Choroid plexus epithelial cell (primary cell): ENCODE data around the gene SNX4.

Experiments used
- DNase-seq: peaks from one replicate; pipeline ENCODE4 v3.0.0-alpha.2; 2010; ENCODE audit warnings: low read depth
- H3K4me3 ChIP-seq: 2 replicates; pipeline ENCODE4 v1.5.1; 2011; ENCODE audit warnings: low read depth, mild to moderate bottlenecking, control low read depth, low read length, moderate library complexity
- TF ChIP-seq, protein P1 (sequence below): conservative IDR thresholded peaks from 2 replicates; pipeline ENCODE4 v1.5.1; 2011; ENCODE audit warnings: low read depth, mild to moderate bottlenecking, control low read depth, inconsistent platforms, low read length, moderate library complexity

Gene SNX4

DNA sequence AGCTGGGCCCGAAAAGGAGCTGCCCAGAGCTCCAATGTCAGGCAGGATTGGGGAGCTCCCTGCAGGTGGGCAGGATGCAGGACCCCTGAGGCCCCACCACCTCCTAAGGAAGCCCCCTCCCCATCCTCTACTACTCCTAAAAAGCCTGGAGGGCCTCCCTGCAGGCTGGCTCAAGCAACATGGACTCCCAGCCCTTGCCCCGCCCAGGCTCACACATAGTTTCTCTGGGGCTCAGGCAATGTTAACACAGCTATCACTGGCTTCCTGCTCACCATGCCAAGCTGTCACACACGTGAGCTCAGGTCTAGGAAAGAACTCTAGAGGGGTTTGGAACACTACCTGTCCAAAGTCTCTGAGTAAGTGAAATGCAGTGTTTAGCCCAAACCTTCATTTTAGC, 79.4 kb downstream of the SNX4 start:
- no peak overlapping the region for H3K4me3 ChIP-seq
- TF ChIP-seq, protein P1, sequence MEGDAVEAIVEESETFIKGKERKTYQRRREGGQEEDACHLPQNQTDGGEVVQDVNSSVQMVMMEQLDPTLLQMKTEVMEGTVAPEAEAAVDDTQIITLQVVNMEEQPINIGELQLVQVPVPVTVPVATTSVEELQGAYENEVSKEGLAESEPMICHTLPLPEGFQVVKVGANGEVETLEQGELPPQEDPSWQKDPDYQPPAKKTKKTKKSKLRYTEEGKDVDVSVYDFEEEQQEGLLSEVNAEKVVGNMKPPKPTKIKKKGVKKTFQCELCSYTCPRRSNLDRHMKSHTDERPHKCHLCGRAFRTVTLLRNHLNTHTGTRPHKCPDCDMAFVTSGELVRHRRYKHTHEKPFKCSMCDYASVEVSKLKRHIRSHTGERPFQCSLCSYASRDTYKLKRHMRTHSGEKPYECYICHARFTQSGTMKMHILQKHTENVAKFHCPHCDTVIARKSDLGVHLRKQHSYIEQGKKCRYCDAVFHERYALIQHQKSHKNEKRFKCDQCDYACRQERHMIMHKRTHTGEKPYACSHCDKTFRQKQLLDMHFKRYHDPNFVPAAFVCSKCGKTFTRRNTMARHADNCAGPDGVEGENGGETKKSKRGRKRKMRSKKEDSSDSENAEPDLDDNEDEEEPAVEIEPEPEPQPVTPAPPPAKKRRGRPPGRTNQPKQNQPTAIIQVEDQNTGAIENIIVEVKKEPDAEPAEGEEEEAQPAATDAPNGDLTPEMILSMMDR: no peak
- no peak for DNase-seq

DNA sequence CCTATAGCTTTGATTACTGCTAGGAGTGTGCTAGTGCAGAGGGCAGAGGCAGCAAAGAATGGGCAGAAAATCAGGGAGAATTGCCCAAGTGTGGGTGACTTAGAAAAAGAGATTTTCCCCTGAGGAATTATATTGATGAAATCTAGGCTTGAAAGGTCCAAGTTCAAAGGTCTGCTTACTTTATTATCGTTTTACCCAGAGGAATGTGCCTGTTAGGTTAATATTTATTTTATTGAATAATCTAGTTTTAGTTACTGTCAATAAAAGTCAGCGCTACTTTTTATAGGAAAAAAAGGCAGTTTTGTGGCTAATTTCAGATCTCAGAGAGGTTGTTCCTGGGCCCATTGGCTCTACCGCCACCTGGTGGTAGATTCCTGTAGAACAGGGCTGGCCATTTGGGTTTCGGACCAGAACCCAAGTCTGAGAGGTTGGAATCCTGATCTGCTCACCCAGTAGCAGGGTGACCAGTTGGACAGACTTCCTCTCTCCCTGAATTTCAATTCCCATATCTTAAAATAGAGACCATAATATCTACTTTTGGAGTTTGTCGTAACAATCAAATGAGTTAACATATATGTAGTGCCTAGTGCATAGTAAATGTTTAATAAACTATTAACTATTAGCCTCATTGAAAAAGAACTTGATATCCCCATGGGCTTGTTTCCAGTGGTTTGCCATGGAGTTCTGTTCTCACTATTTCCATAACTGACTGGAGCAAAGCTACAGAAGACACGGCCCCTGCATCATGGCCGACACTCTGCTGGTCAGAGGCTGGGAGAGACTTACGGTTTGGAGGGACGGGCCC, 82.2 kb downstream of the SNX4 start:
- no peak overlapping the region for H3K4me3 ChIP-seq
- DNase-seq: peak; percentile 61

DNA sequence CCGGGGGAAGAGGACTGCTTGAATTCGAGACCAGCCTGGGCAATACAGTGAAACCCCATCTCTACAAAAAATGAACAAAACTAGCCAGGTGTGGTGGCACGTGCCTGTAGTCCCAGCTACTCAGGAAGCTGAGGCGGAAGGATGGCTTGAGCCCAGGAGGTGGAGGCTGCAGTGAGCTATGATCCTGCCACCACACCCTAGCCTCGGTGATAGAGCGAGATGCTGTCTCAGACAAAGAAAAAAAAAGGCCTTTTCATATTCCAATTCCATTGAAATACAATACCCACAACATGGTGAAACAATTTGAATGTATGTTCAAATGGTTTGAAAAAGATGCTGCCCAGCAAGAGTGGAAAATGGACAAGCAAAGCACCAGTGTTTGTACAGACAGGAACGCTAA, 83.1 kb downstream of the SNX4 start:
- DNase-seq: no peak
- TF ChIP-seq, protein P1: no peak

More for the DNA sequence above, 82.2 kb downstream of the SNX4 start:
- TF ChIP-seq, protein P1: peak; percentile 99

DNA sequence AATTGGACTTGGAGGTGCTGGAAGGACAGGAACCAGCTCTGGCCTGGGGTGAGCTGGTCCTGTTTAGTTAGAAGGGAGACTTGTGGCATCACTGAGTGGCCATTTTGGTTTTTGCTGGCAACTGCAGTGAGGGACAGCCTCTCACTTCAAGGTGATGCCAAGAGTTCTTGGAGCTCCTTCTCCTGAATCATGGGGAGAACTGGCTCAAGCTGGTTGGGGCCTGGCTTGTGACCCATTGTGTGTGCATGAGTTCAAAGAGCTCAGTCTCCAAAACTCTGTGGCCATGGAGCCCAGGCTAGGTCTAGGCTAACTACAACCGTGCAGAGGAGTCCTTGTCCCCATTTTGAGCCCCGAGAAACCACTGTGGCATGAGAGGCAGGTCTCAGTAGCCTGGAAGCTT, 84.8 kb downstream of the SNX4 start:
- TF ChIP-seq, protein P1: no peak
- no peak overlapping the region for H3K4me3 ChIP-seq
- DNase-seq: no peak

More for the DNA sequence above, 83.1 kb downstream of the SNX4 start:
- H3K4me3 ChIP-seq: no peak overlapping the region

DNA sequence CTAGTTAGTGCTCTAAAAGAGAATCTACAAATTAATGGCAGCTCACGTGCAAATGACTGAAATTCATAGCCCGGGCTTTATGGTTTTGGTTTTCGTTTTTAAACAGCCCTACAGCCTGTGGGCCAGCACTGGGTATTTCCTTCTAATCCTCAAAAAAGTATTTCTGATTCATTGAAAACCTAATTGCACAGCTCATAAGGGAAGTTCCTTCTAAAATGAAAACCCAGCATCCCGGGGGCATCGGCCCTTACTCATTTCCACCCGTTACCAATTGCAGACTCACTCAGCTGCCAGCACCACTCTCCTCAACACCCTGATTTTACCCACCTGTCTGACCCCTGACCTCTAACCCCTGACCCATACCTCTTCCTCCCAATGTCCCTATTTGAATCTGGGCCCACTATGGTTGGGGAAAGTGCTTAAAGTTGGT, 85.4 kb downstream of the SNX4 start:
- no peak overlapping the region for H3K4me3 ChIP-seq
- TF ChIP-seq, protein P1: no peak
- no peak for DNase-seq

DNA sequence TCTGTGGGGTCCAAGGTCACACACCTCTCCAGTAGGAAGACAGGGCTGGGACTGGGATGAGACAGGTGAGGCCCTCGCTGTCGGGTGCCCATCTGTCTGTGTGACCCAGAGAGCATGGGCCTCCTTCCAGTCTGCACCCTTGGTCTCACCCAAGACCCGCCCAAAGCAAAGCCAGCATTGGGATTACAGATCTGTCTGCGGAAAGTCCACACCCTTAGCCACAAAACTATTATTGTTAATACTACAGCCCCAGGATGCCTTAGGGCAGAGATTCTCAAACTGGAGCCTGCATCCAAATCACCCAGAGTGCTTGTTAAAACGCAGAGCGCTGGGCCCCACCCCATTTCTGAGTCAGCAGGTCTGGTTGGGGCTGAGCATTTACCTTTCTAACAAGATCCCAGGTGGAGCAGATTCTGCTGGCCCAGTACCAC, 86.4 kb downstream of the SNX4 start:
- no peak for DNase-seq
- H3K4me3 ChIP-seq: no peak overlapping the region
- TF ChIP-seq, protein P1: no peak

DNA sequence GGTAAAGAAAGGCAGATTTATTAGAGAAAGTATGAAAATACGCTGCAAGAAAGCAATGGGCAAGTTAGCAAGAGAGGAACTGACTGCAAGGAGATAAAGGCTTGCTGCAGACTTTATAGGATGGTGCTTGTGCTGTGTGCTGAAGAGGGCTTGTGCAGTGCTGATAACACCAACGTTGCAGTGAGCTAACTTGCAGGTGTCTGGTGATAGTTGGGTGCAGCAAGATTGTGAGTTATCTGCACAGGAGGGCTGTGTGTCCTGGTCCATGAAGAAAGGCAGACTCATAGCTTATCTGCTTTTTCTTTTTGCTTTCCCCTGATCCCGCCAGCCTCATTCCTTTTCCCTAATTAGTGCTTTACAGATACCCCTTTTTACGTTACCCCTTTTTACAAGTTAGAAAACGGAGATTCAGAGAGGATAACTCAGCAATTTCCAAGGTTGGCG, 86.9 kb downstream of the SNX4 start:
- no peak for DNase-seq
- H3K4me3 ChIP-seq: no peak overlapping the region
- TF ChIP-seq, protein P1: no peak
